ENCODE data around the gene WASF3. TPM values are rescaled to one million over a fixed set of nuclear protein-coding genes. Genes with fewer than 3 reads are reported as not detected.

Gene WASF3
- total and polyA plus RNA-seq, 4 donors = 4.9 to 14.4 (median 8.3) TPM

GRCh38 chr13:26705536-26705935, 148.1 kb downstream of the WASF3 start:
- WGBS, 2 donors = 89 to 93% methylated on average over 4 of the region's 4 CpGs
- ATAC-seq (ENCODE audit: insufficient read depth, low FRiP score) (no peak), DNase-seq (no peak)
- Histone ChIP-seq H3K36me3 (ENCODE audit: control insufficient read depth in 4 of 4, insufficient read depth in 4 of 4, low read length in 4 of 4) (no peaks in the 10 kb centered on the region), H3K4me3 (no peak overlapping the region), H3K9me3 (ENCODE audit: control insufficient read depth in 4 of 4, insufficient read depth in 3 of 4, low read length in 3 of 4) (peaks cover 0 to 2% (median 0%) of the 10 kb centered on the region in 4 donors), H3K9ac (ENCODE audit: insufficient read depth in 1 of 2, low read length in 2 of 2) (no peak overlapping the region), H3K27me3 (ENCODE audit: control insufficient read depth in 3 of 3, insufficient read depth in 3 of 3, low read length in 2 of 3) (no peaks in the 10 kb centered on the region), H3K4me1 (ENCODE audit: control insufficient read depth in 5 of 5, insufficient read depth in 5 of 5, low read length in 5 of 5) (no peaks in the 10 kb centered on the region), H3K27ac (ENCODE audit: low read depth in 1 of 2, low read length in 1 of 2) (no peak overlapping the region)
- no peak for TF ChIP-seq CTCF (IDR thresholded peaks at IDR 0.05; ENCODE audit: control extremely low read depth, extremely low read depth)

- Histone ChIP-seq H3K9ac (ENCODE audit: insufficient read depth in 1 of 2, low read length in 2 of 2) (no peak overlapping the region), H3K36me3 (ENCODE audit: control insufficient read depth in 4 of 4, insufficient read depth in 4 of 4, low read length in 4 of 4) (no peaks in the 10 kb centered on the region), H3K4me1 (ENCODE audit: control insufficient read depth in 5 of 5, insufficient read depth in 5 of 5, low read length in 5 of 5) (peaks cover 0 to 4% (median 0%) of the 10 kb centered on the region in 5 donors), H3K9me3 (ENCODE audit: control insufficient read depth in 4 of 4, insufficient read depth in 3 of 4, low read length in 3 of 4) (peaks cover 0 to 2% (median 0%) of the 10 kb centered on the region in 4 donors), H3K4me3 (no peak overlapping the region), H3K27ac (ENCODE audit: low read depth in 1 of 2, low read length in 1 of 2) (no peak overlapping the region), H3K27me3 (ENCODE audit: control insufficient read depth in 3 of 3, insufficient read depth in 3 of 3, low read length in 2 of 3) (no peaks in the 10 kb centered on the region)
- 51 to 55% methylated on average over 7 of the region's 7 CpGs for WGBS, 2 donors
- DNase-seq (no peak), ATAC-seq (ENCODE audit: insufficient read depth, low FRiP score) (no peak)
- no peak for TF ChIP-seq CTCF (IDR thresholded peaks at IDR 0.05; ENCODE audit: control extremely low read depth, extremely low read depth)
These were observed 148.9 kb downstream of the WASF3 start for GRCh38 chr13:26706381-26706780.

DNA sequence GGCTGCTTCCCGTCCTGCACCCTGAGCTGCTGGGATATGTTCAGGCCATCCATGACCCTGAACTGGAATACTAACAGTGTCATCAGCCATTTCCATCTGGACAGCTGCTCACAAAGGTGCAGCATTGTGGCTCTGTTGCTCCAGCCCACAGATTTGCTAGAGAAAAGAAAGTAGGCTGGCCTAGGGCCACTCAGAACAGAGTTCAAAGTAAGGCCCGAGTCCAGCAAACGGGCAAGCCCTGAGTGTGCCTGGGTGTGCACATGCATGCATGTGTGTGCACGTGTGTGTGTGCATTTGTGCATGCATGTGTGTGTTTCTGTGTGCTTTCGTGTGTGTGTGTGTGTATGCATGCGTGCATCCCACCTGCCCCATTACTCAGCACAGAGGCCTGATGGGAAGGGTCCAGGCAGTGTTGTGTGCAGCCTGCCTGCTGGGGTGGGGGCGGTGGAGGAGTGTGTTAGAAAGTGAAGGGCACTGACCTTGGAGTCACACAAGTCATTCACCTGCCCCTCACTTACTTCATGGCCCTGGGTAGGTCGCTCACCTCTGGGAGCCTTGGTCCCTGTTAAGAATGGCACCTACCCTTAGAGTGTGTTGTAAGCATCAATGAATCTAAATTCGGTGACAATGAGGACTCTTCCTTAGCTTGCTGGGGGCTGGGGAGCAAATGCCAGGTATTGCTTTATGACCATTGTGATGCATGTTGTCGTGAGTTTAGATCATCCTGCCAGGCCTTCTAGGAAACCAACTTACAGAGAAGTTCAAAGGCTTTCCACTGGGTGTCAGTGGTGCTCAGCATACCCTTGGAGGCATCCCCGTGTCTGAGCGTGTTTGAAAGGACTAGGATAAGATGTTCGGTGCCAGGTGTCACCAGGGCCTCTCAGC, 149.9 kb downstream of the WASF3 start:
- Histone ChIP-seq H3K4me1 (ENCODE audit: control insufficient read depth in 5 of 5, insufficient read depth in 5 of 5, low read length in 5 of 5) (peaks cover 0 to 7% (median 0%) of the 10 kb centered on the region in 5 donors), H3K27me3 (ENCODE audit: control insufficient read depth in 3 of 3, insufficient read depth in 3 of 3, low read length in 2 of 3) (no peaks in the 10 kb centered on the region), H3K9me3 (ENCODE audit: control insufficient read depth in 4 of 4, insufficient read depth in 3 of 4, low read length in 3 of 4) (peaks cover 0 to 2% (median 0%) of the 10 kb centered on the region in 4 donors), H3K4me3 (no peak overlapping the region), H3K27ac (ENCODE audit: low read depth in 1 of 2, low read length in 1 of 2) (no peak overlapping the region), H3K36me3 (ENCODE audit: control insufficient read depth in 4 of 4, insufficient read depth in 4 of 4, low read length in 4 of 4) (no peaks in the 10 kb centered on the region), H3K9ac (ENCODE audit: insufficient read depth in 1 of 2, low read length in 2 of 2) (no peak overlapping the region)
- TF ChIP-seq CTCF (IDR thresholded peaks at IDR 0.05; ENCODE audit: control extremely low read depth, extremely low read depth) = peak; percentile 24
- DNase-seq (peak; percentile 47 to 66 (median 50)), ATAC-seq (ENCODE audit: insufficient read depth, low FRiP score) (no peak)
- 51 to 53% methylated on average over 13 of the region's 13 CpGs for WGBS, 2 donors

Data from lung (tissue), 12 donors.